Femur (tissue), 1 donor: Measurements from ENCODE around the gene MBNL2.

Source experiments
- DNase-seq: peaks from one replicate; pipeline ENCODE4 v3.0.0-alpha.2; 2017

Gene MBNL2

GRCh38 chr13:97235549-97236231, 13.6 kb downstream of the MBNL2 start:
- no peak for DNase-seq

DNA sequence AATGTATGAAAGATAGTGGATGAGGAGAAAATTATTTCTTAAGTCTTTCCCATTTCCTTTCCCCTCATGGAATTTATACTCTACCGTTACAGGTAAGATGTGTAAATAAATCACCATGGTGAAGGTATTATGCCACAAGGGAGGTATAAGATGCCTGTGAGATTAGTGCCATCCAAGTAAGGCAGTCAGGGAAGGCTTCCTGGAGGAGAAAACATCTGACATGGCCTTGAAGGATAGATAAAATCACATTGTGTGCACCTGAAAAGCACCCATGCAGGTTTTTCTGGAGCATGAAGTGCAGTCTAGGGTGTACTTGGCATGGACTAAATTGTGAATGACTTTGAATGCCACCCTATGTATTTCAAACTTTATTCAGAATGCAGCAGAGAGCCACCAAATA, 15.3 kb downstream of the MBNL2 start:
- DNase-seq = no peak

DNA sequence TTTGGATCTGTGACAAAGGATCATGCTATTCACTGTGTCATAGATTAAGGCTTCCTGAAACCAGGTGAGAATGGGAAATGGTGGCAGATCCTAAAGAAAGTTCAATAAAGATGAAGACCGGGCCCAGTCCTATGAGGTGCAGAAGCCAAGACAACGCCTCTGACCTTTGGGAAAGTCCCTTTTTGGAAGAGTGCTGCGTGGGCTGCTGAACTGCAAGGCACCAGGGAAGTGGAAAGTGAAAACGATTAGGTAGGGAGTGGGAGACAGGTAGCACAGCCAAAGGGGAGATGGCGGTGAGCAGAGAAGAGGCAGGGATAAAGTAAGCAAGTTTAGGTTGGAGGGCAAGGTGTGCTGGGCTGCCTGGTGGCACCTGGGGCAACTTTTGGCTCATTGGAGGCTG, 16.3 kb downstream of the MBNL2 start:
- no peak for DNase-seq

GRCh38 chr13:97238883-97239282, 16.8 kb downstream of the MBNL2 start:
- no peak for DNase-seq

DNA sequence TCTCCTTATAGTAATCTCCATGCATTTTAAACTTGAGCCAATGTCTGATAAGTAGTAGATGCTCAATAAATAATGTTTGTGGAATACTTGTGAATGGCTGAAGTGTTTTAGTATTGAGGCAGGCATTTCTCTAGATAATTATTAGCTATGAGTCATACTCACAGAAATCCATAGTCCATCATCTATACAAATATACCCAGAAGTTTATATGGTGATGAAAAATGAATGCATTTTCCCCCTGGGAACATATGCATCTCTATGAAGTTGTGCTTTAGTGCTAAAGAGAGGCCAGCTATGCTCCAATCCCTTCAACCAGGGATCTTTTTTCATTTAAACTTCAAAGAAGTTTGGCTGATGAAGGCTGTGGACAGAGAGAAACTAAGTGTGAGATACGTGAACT, 17.2 kb downstream of the MBNL2 start:
- no peak for DNase-seq

- DNase-seq = no peak
These were observed 18.0 kb downstream of the MBNL2 start for GRCh38 chr13:97239943-97240787.

DNA sequence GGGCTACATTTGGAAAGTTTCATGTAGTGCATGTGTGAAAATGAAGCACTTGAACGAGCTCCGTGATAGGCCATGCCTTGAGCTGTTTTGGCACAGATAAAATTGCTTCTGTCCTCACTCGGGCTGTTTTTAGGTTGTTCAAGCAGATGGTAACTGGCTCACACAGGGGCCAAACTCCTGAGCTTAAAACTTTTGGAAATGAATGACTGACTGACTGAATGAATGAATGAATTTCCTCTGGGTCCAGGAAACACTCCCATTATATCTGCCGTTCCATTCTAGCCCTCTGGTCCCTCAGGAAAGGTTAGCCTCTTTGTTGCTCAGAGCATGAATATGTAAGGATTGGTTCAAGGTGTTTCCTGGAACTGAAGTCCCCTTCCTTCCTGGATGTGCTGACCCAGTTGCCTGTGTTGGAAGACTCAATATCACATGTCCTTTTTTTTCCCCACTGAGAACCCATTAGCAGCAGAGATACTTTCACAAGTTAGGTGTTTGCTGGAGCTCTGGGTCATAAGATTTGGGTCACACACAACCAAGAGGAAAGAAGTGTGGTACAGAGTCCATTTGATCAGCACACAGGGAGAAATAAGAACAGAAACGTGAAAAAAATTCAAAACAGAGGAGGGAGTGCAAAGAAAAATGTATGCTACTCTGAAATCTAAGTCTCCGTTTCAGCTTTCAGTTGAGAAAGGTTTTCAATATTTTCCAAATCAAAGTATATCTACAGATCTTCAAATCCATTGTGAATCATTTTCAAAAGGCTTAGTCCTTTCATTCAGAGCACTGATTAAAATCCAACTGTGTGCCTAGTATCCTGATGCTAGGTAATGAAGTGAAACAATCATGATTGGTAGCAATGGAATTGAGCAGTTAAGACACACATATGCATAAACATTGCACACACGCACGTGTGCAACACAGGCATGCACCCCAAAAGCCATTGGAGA, 18.9 kb downstream of the MBNL2 start:
- DNase-seq = no peak

DNA sequence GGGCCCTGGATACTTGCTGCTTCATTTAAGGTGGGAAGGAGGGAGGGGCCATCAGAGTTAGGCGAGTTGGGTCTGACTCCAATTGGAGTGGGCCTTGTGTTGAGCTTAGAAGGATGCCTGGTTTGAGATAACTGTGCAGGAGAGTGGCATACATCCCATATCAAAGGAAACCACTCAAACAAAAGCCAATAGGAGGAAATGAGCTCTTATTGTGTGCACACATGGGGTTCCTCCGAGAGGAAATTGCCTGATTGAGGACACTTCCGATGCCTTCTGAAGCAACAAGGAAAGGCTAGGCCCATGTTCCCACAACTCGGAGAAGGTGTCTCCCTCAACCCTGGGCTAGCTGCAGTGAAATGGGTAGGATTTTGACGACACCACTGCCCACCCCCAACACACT, 19.6 kb downstream of the MBNL2 start:
- DNase-seq = no peak

GRCh38 chr13:97242755-97243497, 20.8 kb downstream of the MBNL2 start:
- no peak for DNase-seq

GRCh38 chr13:97243915-97244781, 22.0 kb downstream of the MBNL2 start:
- DNase-seq = no peak

- no peak for DNase-seq
These were observed 22.9 kb downstream of the MBNL2 start for GRCh38 chr13:97245011-97245410.

- no peak for DNase-seq
These were observed 24.5 kb downstream of the MBNL2 start for GRCh38 chr13:97246596-97247158.

DNA sequence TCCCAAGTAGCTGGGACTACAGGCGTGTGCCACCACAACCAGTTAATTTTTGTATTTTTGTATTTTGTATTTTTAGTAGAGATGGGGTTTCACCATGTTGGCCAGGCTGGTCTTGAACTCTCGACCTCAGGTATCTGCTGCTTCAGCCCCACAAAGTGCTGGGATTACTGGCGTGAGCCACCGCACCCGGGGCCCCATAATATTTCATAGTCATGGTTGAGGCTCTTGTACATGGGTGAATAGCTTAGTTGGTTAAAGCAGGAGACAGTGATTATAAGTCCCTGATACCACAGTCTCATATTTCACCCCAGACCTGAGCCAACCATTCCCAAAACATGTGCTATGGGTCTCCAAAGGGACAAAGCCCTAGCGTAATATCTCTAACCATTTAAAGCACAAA, 26.1 kb downstream of the MBNL2 start:
- no peak for DNase-seq

DNA sequence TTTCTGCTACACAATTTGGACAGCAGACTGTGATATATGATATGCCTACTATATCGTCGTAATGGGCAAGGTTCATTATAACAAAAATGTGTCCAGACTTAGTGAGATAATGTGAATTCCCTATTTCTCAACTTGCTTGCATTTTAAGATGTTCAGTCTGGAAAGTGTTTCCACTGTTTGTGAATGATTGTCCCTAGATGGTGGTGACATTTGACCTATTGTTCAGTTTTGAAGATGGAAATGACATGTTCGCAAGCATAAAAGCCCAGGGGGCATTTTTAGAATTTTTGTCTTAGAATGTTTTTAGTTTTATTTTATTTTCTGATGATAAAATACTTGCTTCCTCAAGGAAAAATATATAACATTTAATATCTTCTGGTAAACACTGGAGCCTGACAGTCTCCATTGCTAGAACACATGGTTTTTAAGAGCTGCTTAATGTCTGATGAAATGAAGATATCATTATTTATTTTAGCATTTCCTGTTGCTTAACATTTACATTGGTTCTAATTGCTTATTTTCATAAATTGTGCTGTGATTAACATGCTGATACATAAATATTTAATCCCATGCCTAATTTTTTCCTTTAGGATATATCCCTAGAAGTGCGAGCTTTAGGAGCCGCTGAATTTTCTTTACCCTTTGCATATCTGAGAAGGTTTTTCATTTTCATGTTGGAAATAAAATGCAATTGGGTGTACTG, 27.1 kb downstream of the MBNL2 start:
- no peak for DNase-seq

DNA sequence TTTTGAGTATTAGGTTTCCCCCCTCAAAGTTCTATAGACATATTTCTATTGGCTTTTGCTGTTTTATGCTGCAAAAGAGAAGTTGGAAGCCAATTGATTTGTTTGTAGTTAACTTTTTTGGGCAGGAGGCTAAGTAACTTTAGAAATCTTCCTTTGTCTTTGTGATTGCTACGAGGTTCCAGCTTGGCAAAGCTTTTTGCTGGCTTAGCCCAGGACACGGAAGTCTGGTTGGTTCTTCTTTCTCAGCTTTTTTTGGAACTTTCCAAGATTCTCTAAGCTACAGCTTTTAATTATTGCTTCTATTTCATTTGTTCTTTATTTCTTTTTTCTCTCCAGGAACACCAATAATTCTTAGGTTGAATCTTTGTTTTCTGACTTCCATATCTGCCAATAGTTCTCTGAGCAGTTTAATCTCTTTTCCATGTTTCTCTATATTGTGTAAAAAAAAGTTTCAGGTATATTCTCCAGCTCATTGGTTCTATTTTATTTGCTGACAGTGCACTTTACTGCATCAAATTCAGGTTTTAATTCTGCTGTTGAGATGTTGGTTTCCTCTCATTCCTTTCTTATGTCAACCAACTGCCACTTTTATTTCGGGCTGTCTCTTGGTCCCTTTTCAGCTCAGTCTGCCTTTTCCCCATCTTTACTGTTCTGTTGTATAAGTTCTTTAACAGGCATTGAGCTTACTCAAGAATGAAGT, 27.8 kb downstream of the MBNL2 start:
- DNase-seq = no peak

DNA sequence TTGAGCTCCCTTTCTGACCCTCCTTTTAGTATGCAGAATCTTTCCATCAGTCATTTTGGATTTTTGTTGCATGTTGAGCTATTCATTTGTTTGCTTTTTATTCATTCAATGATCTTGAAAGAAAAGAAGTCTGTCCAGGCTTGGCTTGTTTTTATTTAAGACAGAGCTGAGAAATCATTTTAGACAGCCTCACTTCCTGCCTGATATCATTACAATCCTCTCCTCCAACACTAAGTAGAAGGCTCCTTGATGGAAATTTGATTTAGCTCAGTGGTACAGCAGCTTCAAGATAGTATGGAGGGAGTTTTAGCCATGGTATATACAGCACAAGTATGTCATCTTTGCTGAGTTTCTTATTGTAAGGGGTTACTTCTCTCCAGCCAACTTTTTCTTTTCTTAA, 28.4 kb downstream of the MBNL2 start:
- no peak for DNase-seq

DNA sequence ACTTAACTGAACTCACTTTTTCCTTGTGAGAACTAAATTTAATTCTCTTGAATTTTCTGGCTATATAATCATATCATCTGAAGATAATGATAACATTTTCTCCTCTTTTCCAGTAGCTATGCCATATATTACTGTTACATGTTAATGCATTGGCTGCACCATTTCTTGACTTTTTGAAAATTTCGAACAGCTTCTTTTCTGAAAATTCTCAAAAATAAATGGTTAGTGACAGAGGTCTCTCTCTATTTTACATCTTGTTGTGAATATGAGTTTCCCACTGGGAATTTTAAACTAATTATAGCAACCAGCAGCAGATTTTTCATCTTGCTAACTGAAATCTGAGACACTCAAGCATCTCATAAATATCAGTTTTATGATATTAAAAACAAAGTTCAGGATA, 30.6 kb downstream of the MBNL2 start:
- no peak for DNase-seq

GRCh38 chr13:97253581-97254293, 31.6 kb downstream of the MBNL2 start:
- DNase-seq = no peak

DNA sequence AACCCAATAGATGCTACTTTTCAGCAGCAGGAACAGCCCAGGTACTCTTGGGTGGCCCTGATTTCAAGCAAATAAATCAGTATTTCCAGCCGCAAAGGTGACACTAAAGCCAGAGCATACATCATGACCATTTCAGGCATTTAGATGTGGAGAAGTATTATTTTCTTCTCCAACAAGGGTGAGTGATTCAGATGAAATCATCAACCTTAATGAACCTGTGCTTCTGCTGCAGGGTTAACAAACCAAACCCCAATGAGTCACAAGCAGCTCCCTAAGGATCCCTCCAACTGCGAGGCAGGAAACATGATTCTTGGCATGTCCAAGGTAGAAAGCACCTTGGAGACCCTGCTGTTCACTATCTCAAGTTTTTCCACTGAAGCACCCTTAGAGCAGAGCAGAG, 32.7 kb downstream of the MBNL2 start:
- no peak for DNase-seq
